Endothelial cell of umbilical vein (primary cell): ENCODE measurements around the gene SERPINB11. TPM values are rescaled to one million over a fixed set of nuclear protein-coding genes. Genes with fewer than 3 reads are reported as not detected.

Experiments
- BruUV-seq: library from RNA; stranded (reverse); fragments of 400-500 nt; replicated peaks from 2 replicates; lab custom pipeline; 2021; lab: Mats Ljungman, UMichigan
- CTCF ChIA-PET: fragments of 300-600, 350-600 bp; sonication (Branson Sonifier 250); formaldehyde crosslinking; loops from one replicate; lab custom pipeline; 2021; ENCODE audit warnings: antibody characterized with exemption, inconsistent platforms; lab: Charles Lee
- POLR2A ChIA-PET: fragments of 300-600, 350-600 bp; sonication (Branson Sonifier 250); formaldehyde crosslinking; loops from one replicate; lab custom pipeline; 2021; ENCODE audit warnings: antibody characterized with exemption, inconsistent platforms; lab: Charles Lee
- DNase-seq: peaks from one replicate; pipeline ENCODE4 v3.0.0-alpha.2; 2011; ENCODE audit warnings: low read depth, low spot score
- FAIRE-seq: peaks from 2 replicates; lab custom pipeline; 2011; peaks lifted over from hg19 to GRCh38; lab: Jason Lieb, UNC
- H2AFZ ChIP-seq: 2 replicates; pipeline ENCODE4 v1.6.0; 2012; ENCODE audit warnings: low read depth, low read length, control low read depth, inconsistent platforms
- H3K27ac ChIP-seq: 2 replicates; pipeline ENCODE4 v1.5.1; 2011; ENCODE audit warnings: low read depth, mild to moderate bottlenecking, control low read depth, low read length, moderate library complexity; ENCODE audit not compliant: insufficient read depth
- H3K27me3 ChIP-seq, 2 experiments: 2 replicates each; pipeline versions ENCODE4 v1.6.0 to v1.6.1; 2011; ENCODE audit warnings: low read length in 2 of 2, mixed read lengths in 1 of 2; ENCODE audit not compliant: control insufficient read depth in 2 of 2, insufficient read depth in 2 of 2
- H3K36me3 ChIP-seq, 2 experiments: 2 replicates in 1 of 2; 3 replicates in 1 of 2; pipeline ENCODE4 v1.5.1; 2011; ENCODE audit warnings: low read length in 2 of 2, mild to moderate bottlenecking in 1 of 2, moderate library complexity in 1 of 2; ENCODE audit not compliant: control insufficient read depth in 2 of 2, insufficient read depth in 2 of 2; ENCODE audit errors: extremely low read depth in 1 of 2
- H3K4me1 ChIP-seq: 3 replicates; pipeline ENCODE4 v1.5.1; 2011; ENCODE audit warnings: mild to moderate bottlenecking, low read length; ENCODE audit not compliant: control insufficient read depth, insufficient read depth; ENCODE audit errors: extremely low read depth
- H3K4me2 ChIP-seq: 2 replicates; pipeline ENCODE4 v1.6.1; 2011; ENCODE audit warnings: low read length, control low read depth, mixed read lengths; ENCODE audit not compliant: insufficient read depth
- H3K4me3 ChIP-seq, 3 experiments: fragments of 200-600 bp in 1 of 3; sonication (generic), shearing (Covaris generic) in 1 of 3; replicated peaks in 1 of 3; 2 replicates each; pipeline ENCODE4 v1.5.1; 2011 to 2016; ENCODE audit warnings: control low read depth in 3 of 3, low read length in 3 of 3, mild to moderate bottlenecking in 2 of 3, inconsistent platforms in 1 of 3, low read depth in 1 of 3, moderate library complexity in 1 of 3; ENCODE audit not compliant: insufficient read depth in 1 of 3
- H3K79me2 ChIP-seq: 2 replicates; pipeline ENCODE4 v1.6.0; 2012; ENCODE audit warnings: low read length, inconsistent platforms; ENCODE audit not compliant: control insufficient read depth, insufficient read depth
- H3K9ac ChIP-seq: replicated peaks from 2 replicates; pipeline ENCODE3; 2011; ENCODE audit warnings: low read length, control low read depth; ENCODE audit not compliant: insufficient read depth; ENCODE audit errors: extremely low read depth
- H3K9me1 ChIP-seq: replicated peaks from 3 replicates; pipeline ENCODE4 v1.6.0; 2011; ENCODE audit warnings: mild to moderate bottlenecking, low read length; ENCODE audit not compliant: control insufficient read depth, insufficient read depth; ENCODE audit errors: extremely low read depth
- H3K9me3 ChIP-seq: replicated peaks from 2 replicates; pipeline ENCODE4 v1.5.1; 2012; ENCODE audit warnings: low read length, inconsistent platforms; ENCODE audit not compliant: control insufficient read depth, insufficient read depth
- H4K20me1 ChIP-seq: replicated peaks from 2 replicates; pipeline ENCODE3; 2011; ENCODE audit warnings: mild to moderate bottlenecking, low read length; ENCODE audit not compliant: control insufficient read depth, insufficient read depth; ENCODE audit errors: extremely low read depth
- EZH2 ChIP-seq: IDR thresholded peaks from 2 replicates; pipeline ENCODE4 v1.6.1; 2012; ENCODE audit warnings: borderline replicate concordance, low read depth, mild to moderate bottlenecking, moderate library complexity, low read length, inconsistent platforms; ENCODE audit not compliant: severe bottlenecking
- FOS ChIP-seq: IDR thresholded peaks from 2 replicates; pipeline ENCODE4 v1.6.1; 2011; ENCODE audit warnings: mild to moderate bottlenecking, low read length, moderate library complexity, borderline replicate concordance; ENCODE audit not compliant: insufficient read depth
- GATA2 ChIP-seq: IDR thresholded peaks from 2 replicates; pipeline ENCODE4 v1.7.0; 2011; ENCODE audit warnings: low read depth, mild to moderate bottlenecking, moderate library complexity, mixed read lengths, low read length; ENCODE audit not compliant: insufficient read length, insufficient read depth
- JUN ChIP-seq: IDR thresholded peaks from 2 replicates; pipeline ENCODE4 v1.6.1; 2011; ENCODE audit warnings: borderline replicate concordance, low read depth; ENCODE audit not compliant: insufficient read length, insufficient read depth
- MYC ChIP-seq: IDR thresholded peaks from one replicate; pipeline ENCODE4 v1.6.1; 2011; ENCODE audit warnings: mild to moderate bottlenecking, low read depth, low read length
- POLR2A ChIP-seq: IDR thresholded peaks from 2 replicates; pipeline ENCODE4 v1.6.1; 2012; ENCODE audit warnings: low read depth, mild to moderate bottlenecking, control low read depth, low read length
- POLR2AphosphoS5 ChIP-seq: IDR thresholded peaks from 2 replicates; pipeline ENCODE4 v1.6.1; 2012; ENCODE audit warnings: low read depth, mild to moderate bottlenecking, control low read depth, low read length, moderate library complexity; ENCODE audit not compliant: insufficient read depth
- dilution Hi-C: fragments of 300-500 bp; cut with MboI; formaldehyde crosslinking; loops from one replicate; pipeline ENCODE4 v1.15.0; 2019; ENCODE audit warnings: low sequenced_read_pairs; ENCODE audit not compliant: extremely low pct_ligation_motif_present
- intact Hi-C: fragments of 100-400 bp; cut with micrococcal nuclease; formaldehyde crosslinking; loops from one replicate; pipeline ENCODE4 v1.10.0; 2022
- polyA plus RNA-seq, 4 experiments: library from polyadenylated mRNA; depleted of rRNA in 3 of 4; stranded (reverse) in 3 of 4; unstranded in 1 of 4; fragments of >200 nt; gene quantifications; 2 replicates each; pipeline versions ENCODE4 v1.2.1 to v1.2.3, GENCODE V29; 2011 to 2012; ENCODE audit warnings: missing spikeins in 1 of 4
- total RNA-seq: library from RNA; stranded (reverse); gene quantifications from 2 replicates; pipeline ENCODE4 v1.2.3, GENCODE V29; 2021
- TF ChIP-seq, protein P1 (sequence below): IDR thresholded peaks from 2 replicates; pipeline ENCODE4 v1.6.1; 2011; ENCODE audit not compliant: insufficient read depth, insufficient read length
- TF ChIP-seq, protein P2 (sequence below), 2 donors: IDR thresholded peaks; 1 replicate in 1 of 2; 2 replicates in 1 of 2; pipeline ENCODE4 v1.5.1; 2011; ENCODE audit warnings: low read length in 2 of 2, mild to moderate bottlenecking in 2 of 2, moderate library complexity in 2 of 2, control low read depth in 1 of 2, inconsistent platforms in 1 of 2, low read depth in 1 of 2; ENCODE audit not compliant: insufficient read depth in 1 of 2; ENCODE audit errors: extremely low read depth in 1 of 2

SERPINB11 gene
- total and polyA plus RNA-seq, 2 donors (not counting 3 experiments of a cell fraction or from before 2014, with no cell fraction given), result not detected

DNA sequence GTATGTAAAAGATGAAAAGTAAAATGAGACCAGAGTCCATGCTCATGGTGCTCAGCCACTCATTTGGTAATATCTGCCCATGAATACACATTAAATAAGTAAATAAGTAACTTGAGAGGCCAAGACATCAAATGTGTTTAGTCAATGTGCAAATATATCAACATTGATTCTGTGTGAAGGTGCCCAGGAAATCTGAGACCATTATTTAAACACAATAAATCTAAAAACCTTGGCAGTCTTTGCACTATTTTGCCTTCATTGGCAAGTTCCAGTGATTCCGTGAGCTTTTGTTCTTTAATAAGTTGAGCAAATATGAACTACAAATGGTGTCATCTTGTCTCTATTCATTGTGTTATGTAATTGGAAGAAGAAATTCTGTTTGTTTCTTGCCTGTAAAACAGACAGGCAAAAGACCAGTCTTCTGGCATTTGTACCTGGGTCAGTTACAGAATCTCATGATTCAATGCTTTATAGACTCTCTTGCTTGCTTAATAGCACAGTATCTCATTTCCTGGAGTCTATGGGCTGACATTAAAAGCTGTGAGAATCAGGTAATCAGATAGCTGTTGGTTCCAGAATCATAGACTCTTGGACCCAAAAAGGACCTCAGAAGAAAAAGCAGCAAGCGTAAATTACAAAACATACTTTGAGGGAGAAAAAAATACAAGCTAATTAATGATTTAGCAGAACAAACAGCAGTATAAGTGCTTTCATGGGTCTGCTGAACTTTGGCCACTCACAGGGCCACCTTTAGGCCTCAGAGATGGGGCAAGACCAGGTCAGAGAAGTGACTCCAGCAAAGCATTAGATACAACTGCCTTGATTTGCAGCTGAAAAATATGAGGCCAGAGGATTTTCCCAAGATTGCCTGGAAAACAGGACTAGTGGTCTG is 21.1 kb upstream of the SERPINB11 start:
- Histone ChIP-seq H3K27me3 (no peaks in the 10 kb centered on the region), H3K9me3 (no peaks in the 10 kb centered on the region), H3K4me1 (no peaks in the 10 kb centered on the region), H3K27ac (no peak overlapping the region), H3K4me2 (no peak overlapping the region), H3K9ac (no peak overlapping the region), H2AFZ (no peak overlapping the region), H3K36me3 (no peaks in the 10 kb centered on the region), H3K9me1 (no peaks in the 10 kb centered on the region), H3K79me2 (no peaks in the 10 kb centered on the region), H4K20me1 (no peaks in the 10 kb centered on the region), H3K4me3 (no peak overlapping the region)
- intact Hi-C loops (no loop called here), dilution Hi-C loops (no loop called here)
- no peak for FAIRE-seq
- CTCF ChIA-PET, result no interaction called here
- BruUV-seq, result no TSS peak
- no peak for DNase-seq
- no peak for TF ChIP-seq POLR2A
- TF ChIP-seq, protein P1, sequence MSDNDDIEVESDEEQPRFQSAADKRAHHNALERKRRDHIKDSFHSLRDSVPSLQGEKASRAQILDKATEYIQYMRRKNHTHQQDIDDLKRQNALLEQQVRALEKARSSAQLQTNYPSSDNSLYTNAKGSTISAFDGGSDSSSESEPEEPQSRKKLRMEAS, result no peak
- TF ChIP-seq MYC, result no peak
- no peak for TF ChIP-seq GATA2
- no peak for TF ChIP-seq EZH2
- no peak for TF ChIP-seq FOS
- TF ChIP-seq, protein P2, sequence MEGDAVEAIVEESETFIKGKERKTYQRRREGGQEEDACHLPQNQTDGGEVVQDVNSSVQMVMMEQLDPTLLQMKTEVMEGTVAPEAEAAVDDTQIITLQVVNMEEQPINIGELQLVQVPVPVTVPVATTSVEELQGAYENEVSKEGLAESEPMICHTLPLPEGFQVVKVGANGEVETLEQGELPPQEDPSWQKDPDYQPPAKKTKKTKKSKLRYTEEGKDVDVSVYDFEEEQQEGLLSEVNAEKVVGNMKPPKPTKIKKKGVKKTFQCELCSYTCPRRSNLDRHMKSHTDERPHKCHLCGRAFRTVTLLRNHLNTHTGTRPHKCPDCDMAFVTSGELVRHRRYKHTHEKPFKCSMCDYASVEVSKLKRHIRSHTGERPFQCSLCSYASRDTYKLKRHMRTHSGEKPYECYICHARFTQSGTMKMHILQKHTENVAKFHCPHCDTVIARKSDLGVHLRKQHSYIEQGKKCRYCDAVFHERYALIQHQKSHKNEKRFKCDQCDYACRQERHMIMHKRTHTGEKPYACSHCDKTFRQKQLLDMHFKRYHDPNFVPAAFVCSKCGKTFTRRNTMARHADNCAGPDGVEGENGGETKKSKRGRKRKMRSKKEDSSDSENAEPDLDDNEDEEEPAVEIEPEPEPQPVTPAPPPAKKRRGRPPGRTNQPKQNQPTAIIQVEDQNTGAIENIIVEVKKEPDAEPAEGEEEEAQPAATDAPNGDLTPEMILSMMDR (IDR thresholded peaks at IDR 0.05; ENCODE audit: extremely low read depth in 1 of 2, insufficient read depth in 1 of 2, low read depth in 1 of 2, low read length in 2 of 2), result no peak
- TF ChIP-seq JUN, result no peak
- no peak for TF ChIP-seq POLR2AphosphoS5
- POLR2A ChIA-PET, result no interaction called here
